ENCODE results near the gene NPTX1.

NPTX1 gene

DNA sequence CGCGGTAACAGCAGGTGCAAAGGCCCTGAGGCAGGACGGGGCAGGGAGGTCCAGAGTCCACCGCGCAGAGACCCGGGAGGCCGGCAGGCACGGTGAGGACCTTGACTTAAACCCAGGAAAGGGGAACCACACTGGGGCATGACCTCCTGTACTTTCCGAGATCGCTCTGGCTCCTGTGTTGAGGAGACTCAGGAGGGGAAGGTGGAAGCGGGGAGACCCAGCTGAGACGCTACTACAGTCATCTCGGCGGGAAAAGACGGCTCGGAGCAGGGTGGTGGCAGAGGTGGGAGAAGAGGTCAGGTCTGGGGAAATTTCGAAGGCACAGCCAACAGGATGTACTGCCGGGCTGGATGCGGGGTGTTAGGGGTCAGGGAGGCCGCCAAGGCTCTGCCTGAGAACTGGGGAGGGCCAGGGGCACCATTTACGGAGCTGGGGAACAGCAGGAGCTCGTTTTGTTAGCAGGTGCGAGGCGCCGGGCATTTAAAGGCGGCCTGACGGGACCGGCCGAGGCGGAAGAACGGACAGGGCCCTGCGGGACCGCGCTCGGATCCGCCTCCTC, 22.3 kb downstream of the NPTX1 start:
- 0 out of 2 replicates have a peak, but pooled peaks cover 2% of the 10 kb centered on the region for H3F3A ChIP-seq (ENCODE audit: control insufficient read depth, insufficient read depth)
- H3K9me2 ChIP-seq (replicated peaks; ENCODE audit: control insufficient read depth, low read length) = no peaks in the 10 kb centered on the region
- H4K20me1 ChIP-seq (ENCODE audit: control insufficient read depth, insufficient read depth, low read depth, low read length) = no peaks in the 10 kb centered on the region
- peaks cover 19% of the 10 kb centered on the region for H3K4me1 ChIP-seq (ENCODE audit: control insufficient read depth, low read length)
- TF ChIP-seq, protein P1, sequence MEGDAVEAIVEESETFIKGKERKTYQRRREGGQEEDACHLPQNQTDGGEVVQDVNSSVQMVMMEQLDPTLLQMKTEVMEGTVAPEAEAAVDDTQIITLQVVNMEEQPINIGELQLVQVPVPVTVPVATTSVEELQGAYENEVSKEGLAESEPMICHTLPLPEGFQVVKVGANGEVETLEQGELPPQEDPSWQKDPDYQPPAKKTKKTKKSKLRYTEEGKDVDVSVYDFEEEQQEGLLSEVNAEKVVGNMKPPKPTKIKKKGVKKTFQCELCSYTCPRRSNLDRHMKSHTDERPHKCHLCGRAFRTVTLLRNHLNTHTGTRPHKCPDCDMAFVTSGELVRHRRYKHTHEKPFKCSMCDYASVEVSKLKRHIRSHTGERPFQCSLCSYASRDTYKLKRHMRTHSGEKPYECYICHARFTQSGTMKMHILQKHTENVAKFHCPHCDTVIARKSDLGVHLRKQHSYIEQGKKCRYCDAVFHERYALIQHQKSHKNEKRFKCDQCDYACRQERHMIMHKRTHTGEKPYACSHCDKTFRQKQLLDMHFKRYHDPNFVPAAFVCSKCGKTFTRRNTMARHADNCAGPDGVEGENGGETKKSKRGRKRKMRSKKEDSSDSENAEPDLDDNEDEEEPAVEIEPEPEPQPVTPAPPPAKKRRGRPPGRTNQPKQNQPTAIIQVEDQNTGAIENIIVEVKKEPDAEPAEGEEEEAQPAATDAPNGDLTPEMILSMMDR (IDR thresholded peaks at IDR 0.05; ENCODE audit: low read depth, low read length, poor library complexity, severe bottlenecking) = no peak
- no peak for TF ChIP-seq EZH2phosphoT487 (IDR thresholded peaks at IDR 0.05; ENCODE audit: borderline replicate concordance, low read length)
- peak overlapping the region; percentile 88 for H3K4me3 ChIP-seq (ENCODE audit: low read length)
- no peaks in the 10 kb centered on the region for H3K9me3 ChIP-seq (ENCODE audit: control insufficient read depth, insufficient read depth, low read length)
- H3K27ac ChIP-seq (ENCODE audit: low read depth, low read length) = peak overlapping the region; percentile 52
- H3K36me3 ChIP-seq (ENCODE audit: control insufficient read depth, low read length) = peaks cover 2% of the 10 kb centered on the region; the same call in 1 of the 2 replicates
- H3K27me3 ChIP-seq (ENCODE audit: control insufficient read depth, low read length) = peaks cover 6% of the 10 kb centered on the region; the same call in 1 of the 2 replicates
- H3K79me2 ChIP-seq (ENCODE audit: control insufficient read depth, low read length) = 0 out of 2 replicates have a peak, but pooled peaks cover 3% of the 10 kb centered on the region
- H3K4me2 ChIP-seq (ENCODE audit: low read length) = peak overlapping the region; percentile 91

- Histone ChIP-seq H3K36me3 (ENCODE audit: control insufficient read depth, low read length) (peaks cover 2% of the 10 kb centered on the region; the same call in 1 of the 2 replicates), H3K4me1 (ENCODE audit: control insufficient read depth, low read length) (peaks cover 19% of the 10 kb centered on the region), H3K9me3 (ENCODE audit: control insufficient read depth, insufficient read depth, low read length) (no peaks in the 10 kb centered on the region), H3K27me3 (ENCODE audit: control insufficient read depth, low read length) (peaks cover 5% of the 10 kb centered on the region; the same call in 1 of the 2 replicates), H3K4me3 (ENCODE audit: low read length) (peak overlapping the region; percentile 88), H3K79me2 (ENCODE audit: control insufficient read depth, low read length) (0 out of 2 replicates have a peak, but pooled peaks cover 3% of the 10 kb centered on the region), H3K4me2 (ENCODE audit: low read length) (peak overlapping the region; percentile 91), H3K27ac (ENCODE audit: low read depth, low read length) (no peak overlapping the region), H3F3A (ENCODE audit: control insufficient read depth, insufficient read depth) (0 out of 2 replicates have a peak, but pooled peaks cover 2% of the 10 kb centered on the region), H4K20me1 (ENCODE audit: control insufficient read depth, insufficient read depth, low read depth, low read length) (no peaks in the 10 kb centered on the region), H3K9me2 (replicated peaks; ENCODE audit: control insufficient read depth, low read length) (no peaks in the 10 kb centered on the region)
- TF ChIP-seq EZH2phosphoT487 (IDR thresholded peaks at IDR 0.05; ENCODE audit: borderline replicate concordance, low read length) = no peak
- TF ChIP-seq, protein P1 (IDR thresholded peaks at IDR 0.05; ENCODE audit: low read depth, low read length, poor library complexity, severe bottlenecking) = no peak
These were observed 23.0 kb downstream of the NPTX1 start for GRCh38 chr17:80453126-80453997.

DNA sequence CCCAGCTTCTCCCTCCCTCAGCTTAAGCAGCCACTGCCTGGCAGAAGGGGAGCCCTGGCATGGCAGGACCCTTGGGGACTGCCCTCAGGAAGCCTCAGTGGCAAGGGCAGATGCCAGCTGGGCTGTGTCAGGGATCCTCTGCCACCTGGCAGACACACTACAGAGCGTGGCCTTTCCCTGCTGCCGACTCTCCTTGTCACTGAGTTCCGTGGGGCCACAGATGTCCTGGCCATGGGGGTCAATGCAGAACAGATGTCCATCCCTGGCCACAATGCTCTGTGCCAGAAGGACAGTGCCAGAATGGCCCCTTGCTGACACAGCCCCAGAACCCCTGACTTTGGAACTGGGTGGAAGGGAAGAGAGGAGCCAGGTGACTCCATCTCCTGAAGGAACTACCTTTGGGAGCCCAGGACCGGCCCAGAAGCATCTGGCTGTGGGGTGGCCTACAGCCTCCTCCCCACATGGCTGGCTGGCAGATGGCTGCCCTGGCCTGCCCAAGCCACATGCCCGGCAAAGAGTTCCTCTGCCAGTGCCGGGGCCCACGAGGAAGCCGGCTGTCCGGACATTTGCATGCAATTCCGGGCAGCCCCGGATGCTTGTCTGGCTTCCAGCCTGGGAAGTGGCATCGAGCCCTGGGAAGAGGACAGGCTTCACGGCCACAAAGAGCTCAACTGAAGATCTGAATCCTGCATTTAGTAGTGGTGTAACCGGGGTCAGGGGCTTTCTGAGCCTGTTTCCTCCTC, 24.1 kb downstream of the NPTX1 start:
- peaks cover 19% of the 10 kb centered on the region for H3K4me1 ChIP-seq (ENCODE audit: control insufficient read depth, low read length)
- no peaks in the 10 kb centered on the region for H4K20me1 ChIP-seq (ENCODE audit: control insufficient read depth, insufficient read depth, low read depth, low read length)
- TF ChIP-seq, protein P1 (IDR thresholded peaks at IDR 0.05; ENCODE audit: low read depth, low read length, poor library complexity, severe bottlenecking) = no peak
- no peak for TF ChIP-seq EZH2phosphoT487 (IDR thresholded peaks at IDR 0.05; ENCODE audit: borderline replicate concordance, low read length)
- 0 out of 2 replicates have a peak, but pooled peaks cover 3% of the 10 kb centered on the region for H3K79me2 ChIP-seq (ENCODE audit: control insufficient read depth, low read length)
- H3F3A ChIP-seq (ENCODE audit: control insufficient read depth, insufficient read depth) = 0 out of 2 replicates have a peak, but pooled peaks cover 2% of the 10 kb centered on the region
- no peak overlapping the region for H3K27ac ChIP-seq (ENCODE audit: low read depth, low read length)
- no peaks in the 10 kb centered on the region for H3K9me2 ChIP-seq (replicated peaks; ENCODE audit: control insufficient read depth, low read length)
- H3K36me3 ChIP-seq (ENCODE audit: control insufficient read depth, low read length) = peaks cover 2% of the 10 kb centered on the region; the same call in 1 of the 2 replicates
- H3K4me2 ChIP-seq (ENCODE audit: low read length) = no peak overlapping the region
- no peaks in the 10 kb centered on the region for H3K27me3 ChIP-seq (ENCODE audit: control insufficient read depth, low read length)
- H3K4me3 ChIP-seq (ENCODE audit: low read length) = no peak overlapping the region
- H3K9me3 ChIP-seq (ENCODE audit: control insufficient read depth, insufficient read depth, low read length) = no peaks in the 10 kb centered on the region

All from DOHH2 (cell line).